ENCODE data around the gene PPIF.

- TF ChIP-seq, protein P1, sequence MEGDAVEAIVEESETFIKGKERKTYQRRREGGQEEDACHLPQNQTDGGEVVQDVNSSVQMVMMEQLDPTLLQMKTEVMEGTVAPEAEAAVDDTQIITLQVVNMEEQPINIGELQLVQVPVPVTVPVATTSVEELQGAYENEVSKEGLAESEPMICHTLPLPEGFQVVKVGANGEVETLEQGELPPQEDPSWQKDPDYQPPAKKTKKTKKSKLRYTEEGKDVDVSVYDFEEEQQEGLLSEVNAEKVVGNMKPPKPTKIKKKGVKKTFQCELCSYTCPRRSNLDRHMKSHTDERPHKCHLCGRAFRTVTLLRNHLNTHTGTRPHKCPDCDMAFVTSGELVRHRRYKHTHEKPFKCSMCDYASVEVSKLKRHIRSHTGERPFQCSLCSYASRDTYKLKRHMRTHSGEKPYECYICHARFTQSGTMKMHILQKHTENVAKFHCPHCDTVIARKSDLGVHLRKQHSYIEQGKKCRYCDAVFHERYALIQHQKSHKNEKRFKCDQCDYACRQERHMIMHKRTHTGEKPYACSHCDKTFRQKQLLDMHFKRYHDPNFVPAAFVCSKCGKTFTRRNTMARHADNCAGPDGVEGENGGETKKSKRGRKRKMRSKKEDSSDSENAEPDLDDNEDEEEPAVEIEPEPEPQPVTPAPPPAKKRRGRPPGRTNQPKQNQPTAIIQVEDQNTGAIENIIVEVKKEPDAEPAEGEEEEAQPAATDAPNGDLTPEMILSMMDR (IDR thresholded peaks at IDR 0.05): no peak
- TF ChIP-seq POLR2A (IDR thresholded peaks at IDR 0.05): no peak
These were observed 8.8 kb downstream of the PPIF start for GRCh38 chr10:79356104-79356503.
